Loucy (cell line): Measurements from ENCODE around the gene XYLB.

Experiments
- EZH2phosphoT487 ChIP-seq: fragments of 200-600 bp; IDR thresholded peaks from 2 replicates; pipeline ENCODE4 v1.6.1; 2018; ENCODE audit warnings: antibody characterized with exemption, mild to moderate bottlenecking, moderate library complexity, borderline replicate concordance
- TF ChIP-seq, protein P1 (sequence below): fragments of 200-600 bp; sonication (generic); conservative IDR thresholded peaks from 2 replicates; pipeline ENCODE4 v1.5.1; 2014; ENCODE audit warnings: mild to moderate bottlenecking, antibody characterized with exemption, low read length

DNA sequence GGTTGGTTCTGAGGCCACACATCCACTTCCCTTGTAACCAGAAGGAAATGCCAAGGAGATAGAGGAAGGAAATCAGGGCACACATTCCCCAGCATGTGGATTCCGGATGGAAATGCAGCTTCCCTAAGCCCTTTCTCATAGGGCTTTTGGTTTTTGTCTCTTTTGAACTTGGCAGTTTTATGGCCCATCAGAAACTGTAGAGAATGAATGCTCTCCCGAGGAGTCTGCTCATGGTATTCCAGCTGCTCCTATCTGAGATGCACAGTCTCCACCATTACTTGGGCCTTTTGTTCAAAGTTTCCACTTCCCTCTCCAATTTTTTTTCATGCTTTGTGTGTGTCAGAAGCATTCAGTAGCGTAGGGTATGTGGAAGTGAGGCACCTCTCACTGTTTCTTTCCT, 21.2 kb downstream of the XYLB start:
- TF ChIP-seq, protein P1, sequence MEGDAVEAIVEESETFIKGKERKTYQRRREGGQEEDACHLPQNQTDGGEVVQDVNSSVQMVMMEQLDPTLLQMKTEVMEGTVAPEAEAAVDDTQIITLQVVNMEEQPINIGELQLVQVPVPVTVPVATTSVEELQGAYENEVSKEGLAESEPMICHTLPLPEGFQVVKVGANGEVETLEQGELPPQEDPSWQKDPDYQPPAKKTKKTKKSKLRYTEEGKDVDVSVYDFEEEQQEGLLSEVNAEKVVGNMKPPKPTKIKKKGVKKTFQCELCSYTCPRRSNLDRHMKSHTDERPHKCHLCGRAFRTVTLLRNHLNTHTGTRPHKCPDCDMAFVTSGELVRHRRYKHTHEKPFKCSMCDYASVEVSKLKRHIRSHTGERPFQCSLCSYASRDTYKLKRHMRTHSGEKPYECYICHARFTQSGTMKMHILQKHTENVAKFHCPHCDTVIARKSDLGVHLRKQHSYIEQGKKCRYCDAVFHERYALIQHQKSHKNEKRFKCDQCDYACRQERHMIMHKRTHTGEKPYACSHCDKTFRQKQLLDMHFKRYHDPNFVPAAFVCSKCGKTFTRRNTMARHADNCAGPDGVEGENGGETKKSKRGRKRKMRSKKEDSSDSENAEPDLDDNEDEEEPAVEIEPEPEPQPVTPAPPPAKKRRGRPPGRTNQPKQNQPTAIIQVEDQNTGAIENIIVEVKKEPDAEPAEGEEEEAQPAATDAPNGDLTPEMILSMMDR = no peak
- no peak for TF ChIP-seq EZH2phosphoT487
